Neural crest cell (in vitro differentiated cells): ENCODE measurements around the gene DNAJB1. TPM values are rescaled to one million over a fixed set of nuclear protein-coding genes. Genes with fewer than 3 reads are reported as not detected.

Experiments
- DNase-seq: peaks from one replicate; pipeline ENCODE4 v3.0.0; 2021; ENCODE audit warnings: low read depth, mixed read lengths, low spot score
- H3K27ac Mint-ChIP-seq: one replicate; pipeline ENCODE4 v1.8.0; 2021; ENCODE audit warnings: mild to moderate bottlenecking, mixed read lengths; ENCODE audit not compliant: unreplicated experiment
- H3K27me3 Mint-ChIP-seq: 2 replicates; pipeline ENCODE4 v1.8.0; 2021; ENCODE audit warnings: low read depth, mild to moderate bottlenecking, mixed read lengths
- H3K36me3 Mint-ChIP-seq: 2 replicates; pipeline ENCODE4 v1.8.0; 2021; ENCODE audit warnings: low read depth, mild to moderate bottlenecking, mixed read lengths
- H3K4me1 Mint-ChIP-seq: 2 replicates; pipeline ENCODE4 v1.8.0; 2021; ENCODE audit warnings: mixed read lengths
- H3K4me3 Mint-ChIP-seq: one replicate; pipeline ENCODE4 v1.8.0; 2021; ENCODE audit warnings: mild to moderate bottlenecking, mixed read lengths
- H3K9me3 Mint-ChIP-seq: 2 replicates; pipeline ENCODE4 v1.8.0; 2021; ENCODE audit warnings: mixed read lengths
- CTCF ChIP-seq: fragments of 200-600 bp; sonication (generic); conservative IDR thresholded peaks from 2 replicates; pipeline ENCODE4 v1.5.0; 2021; ENCODE audit warnings: antibody characterized with exemption, mild to moderate bottlenecking
- total RNA-seq: library from RNA; stranded (reverse); gene quantifications from 2 replicates; pipeline ENCODE4 v1.2.1, GENCODE V29; 2021

The DNAJB1 gene
- total RNA-seq, 1 donor from 2014 or later = 89.4 TPM

DNA sequence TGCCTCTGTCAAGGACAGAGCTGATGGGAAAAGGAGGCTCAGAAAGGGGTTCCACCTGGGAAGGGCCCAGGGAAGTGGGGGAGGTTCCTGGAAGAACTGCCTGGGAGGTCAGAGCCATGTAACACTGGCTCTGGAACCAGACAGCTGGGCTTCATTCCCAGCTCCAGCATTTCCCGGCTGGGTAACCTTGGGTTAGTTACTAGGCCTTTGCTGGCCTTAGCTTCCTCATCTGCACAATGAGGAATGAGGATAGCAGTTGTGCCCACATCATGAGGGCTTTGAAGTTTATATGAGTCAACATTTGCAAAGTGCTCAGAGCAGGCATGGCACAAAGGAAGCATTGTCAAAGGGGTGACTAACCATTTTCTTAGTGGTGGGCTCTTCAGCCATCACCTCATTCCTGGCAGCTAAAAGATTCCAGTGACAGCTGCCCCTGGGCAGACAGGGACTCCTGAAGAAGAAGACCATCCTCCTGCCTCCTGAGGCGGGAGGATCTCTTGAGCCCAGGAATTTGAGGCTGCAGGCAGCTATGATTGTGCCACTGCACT is 1.7 kb upstream of the DNAJB1 start:
- H3K27me3 Mint-ChIP-seq = peaks cover 2% of the 10 kb centered on the region
- TF ChIP-seq CTCF = no peak
- H3K9me3 Mint-ChIP-seq = no peaks in the 10 kb centered on the region
- H3K36me3 Mint-ChIP-seq = peaks cover 17% of the 10 kb centered on the region
- H3K27ac Mint-ChIP-seq = peak overlapping the region; percentile 96
- peak overlapping the region; percentile 97 for H3K4me3 Mint-ChIP-seq
- no peak for DNase-seq
- peaks cover 50% of the 10 kb centered on the region for H3K4me1 Mint-ChIP-seq

GRCh38 chr19:14519245-14519859 is 1.2 kb upstream of the DNAJB1 start:
- H3K9me3 Mint-ChIP-seq = no peaks in the 10 kb centered on the region
- peak overlapping the region; percentile 96 for H3K27ac Mint-ChIP-seq
- H3K4me1 Mint-ChIP-seq = peaks cover 55% of the 10 kb centered on the region
- peak overlapping the region; percentile 97 for H3K4me3 Mint-ChIP-seq
- H3K36me3 Mint-ChIP-seq = peaks cover 21% of the 10 kb centered on the region
- DNase-seq = no peak
- peaks cover 2% of the 10 kb centered on the region for H3K27me3 Mint-ChIP-seq
- no peak for TF ChIP-seq CTCF

DNA sequence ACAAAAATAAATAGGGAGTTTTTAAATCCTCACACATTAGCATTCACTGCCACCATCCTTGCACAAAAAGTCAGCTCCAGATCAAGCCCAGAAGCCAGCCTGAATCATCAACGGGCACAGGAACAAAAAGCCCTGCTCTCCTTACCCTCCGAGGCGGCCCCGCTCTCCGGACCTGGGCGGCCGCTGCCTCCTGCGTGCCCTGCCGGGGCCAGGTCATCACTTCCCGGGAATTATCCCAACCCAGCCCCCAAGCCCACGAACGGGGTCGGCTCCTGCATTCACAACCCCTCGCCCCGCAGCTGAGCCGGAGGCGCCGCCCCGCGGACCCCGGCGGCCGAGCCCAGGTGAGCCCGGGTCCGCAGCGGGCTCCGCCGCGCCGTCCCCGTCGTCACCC is 754 bp downstream of the DNAJB1 start:
- peak overlapping the region; percentile 94 for H3K4me3 Mint-ChIP-seq
- TF ChIP-seq CTCF = no peak
- no peak for DNase-seq
- peaks cover 25% of the 10 kb centered on the region for H3K36me3 Mint-ChIP-seq
- H3K27me3 Mint-ChIP-seq = peaks cover 2% of the 10 kb centered on the region
- H3K9me3 Mint-ChIP-seq = no peaks in the 10 kb centered on the region
- peaks cover 57% of the 10 kb centered on the region for H3K4me1 Mint-ChIP-seq
- H3K27ac Mint-ChIP-seq = no peak overlapping the region

- Mint-ChIP-seq H3K27ac (peak overlapping the region; percentile 73), H3K9me3 (no peaks in the 10 kb centered on the region), H3K27me3 (peaks cover 2% of the 10 kb centered on the region), H3K36me3 (peaks cover 25% of the 10 kb centered on the region), H3K4me1 (peaks cover 52% of the 10 kb centered on the region), H3K4me3 (peak overlapping the region; percentile 94)
- DNase-seq = no peak
- TF ChIP-seq CTCF = no peak
Measured at GRCh38 chr19:14516746-14517438, 1.3 kb downstream of the DNAJB1 start.

GRCh38 chr19:14516048-14516534 is 2.1 kb downstream of the DNAJB1 start:
- Mint-ChIP-seq H3K9me3 (no peaks in the 10 kb centered on the region), H3K4me3 (peak overlapping the region; percentile 94), H3K27ac (no peak overlapping the region), H3K4me1 (peaks cover 55% of the 10 kb centered on the region), H3K27me3 (peaks cover 2% of the 10 kb centered on the region), H3K36me3 (peaks cover 25% of the 10 kb centered on the region)
- no peak for DNase-seq
- TF ChIP-seq CTCF = no peak
